ENCODE data around the gene LRRC47.

Gene LRRC47

DNA sequence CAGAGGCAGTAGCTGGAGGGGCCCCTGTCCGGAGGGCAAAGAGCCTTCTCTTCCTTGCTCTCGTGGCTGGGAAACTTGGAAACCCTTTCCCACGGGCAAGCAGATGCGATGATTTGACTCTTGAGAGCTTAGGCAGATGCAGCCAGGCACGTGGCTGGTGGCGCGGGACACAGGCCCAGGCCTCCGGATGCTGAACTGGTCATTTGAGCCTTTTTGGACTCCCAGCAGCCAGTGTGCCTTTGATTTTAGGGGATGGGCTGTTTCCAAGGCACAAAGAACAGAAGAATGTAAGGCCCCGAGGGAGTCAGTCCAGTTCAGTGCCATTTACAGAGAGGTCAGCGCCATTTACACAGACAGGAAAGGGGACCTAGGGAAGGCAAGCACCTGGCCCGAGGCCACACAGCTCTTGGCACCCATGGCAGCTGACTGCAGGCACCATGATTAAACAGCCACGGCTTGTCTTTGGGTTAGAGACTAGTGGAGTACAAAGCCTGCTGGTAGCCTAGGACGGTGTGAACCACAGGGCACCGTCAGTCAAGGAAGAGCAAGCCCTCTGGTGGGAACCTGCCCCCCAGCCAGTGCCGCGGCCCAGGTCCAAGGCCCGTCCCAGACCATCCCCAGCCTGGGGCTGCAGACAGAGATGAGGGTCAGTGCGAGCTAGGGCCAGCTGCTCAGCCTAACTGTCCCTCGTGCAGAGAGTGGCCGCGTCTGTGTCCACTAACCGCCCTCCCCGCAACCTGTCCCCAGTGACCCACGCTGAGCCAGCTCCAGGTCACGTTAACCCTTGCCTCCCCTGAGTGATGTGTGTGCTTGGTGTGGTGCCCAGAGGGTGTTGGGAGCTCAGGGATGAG, 64.5 kb downstream of the LRRC47 start:
- no peak for DNase-seq

DNA sequence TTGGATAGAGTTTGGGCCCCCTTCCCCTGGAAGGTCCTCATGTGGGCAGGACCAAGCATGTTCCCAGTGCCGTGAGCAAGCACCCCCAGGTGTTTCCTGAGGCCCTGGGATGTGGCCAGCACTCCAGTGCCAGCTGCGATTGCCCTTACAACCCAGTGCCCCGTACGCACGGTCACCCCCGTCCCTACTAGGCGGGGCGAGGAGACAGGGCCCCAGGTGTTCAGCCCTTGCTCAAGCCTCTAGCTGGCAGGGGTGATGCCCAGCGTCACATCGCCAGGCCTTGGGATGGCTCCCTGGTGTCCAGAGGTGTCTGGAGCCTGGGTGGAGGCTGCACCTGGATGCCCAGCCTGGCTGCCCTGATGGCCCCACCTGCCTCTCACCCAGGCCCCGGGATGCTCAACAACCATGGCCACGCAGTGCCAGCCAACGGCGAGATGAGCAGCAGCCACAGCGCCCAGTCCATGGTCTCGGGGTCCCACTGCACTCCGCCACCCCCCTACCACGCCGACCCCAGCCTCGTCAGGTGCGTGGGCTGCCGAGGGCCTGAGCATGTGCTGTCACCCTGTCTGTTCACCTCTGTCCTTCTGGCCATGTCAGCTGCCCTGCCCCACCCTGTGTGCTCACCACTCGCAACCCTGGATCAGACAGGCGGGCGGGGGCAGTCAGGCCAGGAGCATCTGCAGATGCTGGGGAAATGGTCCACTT, 65.6 kb downstream of the LRRC47 start:
- no peak for DNase-seq

DNA sequence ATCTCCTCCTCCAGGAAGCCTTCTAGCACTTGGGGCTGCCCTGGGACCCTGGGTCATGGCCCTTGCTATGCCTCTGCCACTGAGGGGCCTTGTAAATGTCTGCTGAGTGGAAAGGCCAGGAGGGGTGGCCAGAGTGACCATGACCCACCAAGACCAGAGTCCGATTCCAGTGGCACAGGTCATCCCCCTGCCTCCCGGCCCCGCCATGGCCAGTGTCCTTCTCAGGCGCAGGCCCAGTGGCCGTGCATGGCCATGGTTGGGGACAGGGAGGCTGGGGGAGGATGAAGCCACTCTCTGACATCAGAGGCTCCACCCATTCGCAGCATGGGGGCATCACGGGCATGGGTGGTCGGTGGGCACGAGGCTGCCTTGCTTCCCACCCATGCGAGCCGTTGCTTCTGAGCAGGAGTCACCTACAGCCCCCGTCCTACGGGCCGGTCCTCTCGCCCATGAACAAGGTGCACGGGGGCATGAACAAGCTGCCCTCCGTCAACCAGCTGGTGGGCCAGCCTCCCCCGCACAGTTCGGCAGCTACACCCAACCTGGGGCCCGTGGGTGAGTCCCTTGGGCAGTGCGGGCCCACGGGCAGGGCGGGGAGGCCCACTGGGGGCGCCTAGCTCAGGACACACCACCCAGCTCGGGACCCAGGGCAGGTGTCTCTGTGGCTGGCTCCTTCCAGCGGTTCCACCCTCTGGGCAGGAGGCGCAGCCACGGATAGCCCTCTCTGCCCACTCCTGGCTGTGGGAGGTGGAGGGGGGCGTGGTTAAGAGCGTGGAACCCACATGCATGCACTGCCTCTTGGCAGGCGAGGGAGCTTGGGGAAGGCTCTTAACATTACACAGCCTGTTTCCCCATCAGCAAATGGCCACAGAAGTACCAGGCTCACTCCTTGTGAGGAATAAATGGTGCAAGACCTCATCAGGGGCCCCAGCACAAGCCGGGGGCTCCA, 66.4 kb downstream of the LRRC47 start:
- no peak for DNase-seq
